Measurements from ENCODE around the gene GNMT.

Gene GNMT

DNA sequence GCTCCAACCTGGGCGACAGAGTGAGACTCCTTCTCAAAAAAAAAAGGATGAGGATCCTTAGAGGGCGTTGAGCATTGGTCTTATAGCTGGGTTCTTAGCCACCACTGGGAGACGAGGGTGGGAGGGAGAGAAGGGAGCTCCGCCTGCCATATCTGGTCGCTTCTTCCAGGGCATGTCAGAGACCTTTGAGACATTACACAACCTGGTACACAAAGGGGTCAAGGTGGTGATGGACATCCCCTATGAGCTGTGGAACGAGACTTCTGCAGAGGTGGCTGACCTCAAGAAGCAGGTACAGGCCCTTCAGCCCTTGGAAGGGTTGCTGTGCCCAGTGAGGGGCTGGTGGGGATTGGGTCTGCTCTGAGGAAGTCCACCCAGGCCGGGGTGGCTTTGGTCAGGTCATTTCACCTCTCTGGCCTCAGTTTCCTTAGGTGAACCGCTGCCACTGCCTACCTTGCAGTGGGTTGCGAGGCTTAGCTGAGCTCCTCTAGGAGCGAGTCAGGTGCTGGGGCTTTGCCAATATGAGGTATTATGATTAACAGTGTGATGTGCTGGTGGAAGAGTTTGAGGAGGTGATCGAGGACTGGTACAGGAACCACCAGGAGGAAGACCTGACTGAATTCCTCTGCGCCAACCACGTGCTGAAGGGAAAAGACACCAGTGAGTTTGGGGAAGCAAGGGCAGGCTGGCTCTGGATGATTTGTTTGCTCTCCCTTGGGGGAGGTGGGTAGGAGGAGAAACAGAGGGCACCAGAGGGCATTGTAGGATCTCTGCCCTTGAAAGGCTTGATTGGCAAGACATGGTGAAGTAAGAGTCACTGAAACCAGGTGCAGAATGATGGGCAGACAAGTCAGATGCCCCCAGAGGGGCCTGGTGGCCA is 22.8 kb upstream of the GNMT start:
- TF ChIP-seq, protein P1, sequence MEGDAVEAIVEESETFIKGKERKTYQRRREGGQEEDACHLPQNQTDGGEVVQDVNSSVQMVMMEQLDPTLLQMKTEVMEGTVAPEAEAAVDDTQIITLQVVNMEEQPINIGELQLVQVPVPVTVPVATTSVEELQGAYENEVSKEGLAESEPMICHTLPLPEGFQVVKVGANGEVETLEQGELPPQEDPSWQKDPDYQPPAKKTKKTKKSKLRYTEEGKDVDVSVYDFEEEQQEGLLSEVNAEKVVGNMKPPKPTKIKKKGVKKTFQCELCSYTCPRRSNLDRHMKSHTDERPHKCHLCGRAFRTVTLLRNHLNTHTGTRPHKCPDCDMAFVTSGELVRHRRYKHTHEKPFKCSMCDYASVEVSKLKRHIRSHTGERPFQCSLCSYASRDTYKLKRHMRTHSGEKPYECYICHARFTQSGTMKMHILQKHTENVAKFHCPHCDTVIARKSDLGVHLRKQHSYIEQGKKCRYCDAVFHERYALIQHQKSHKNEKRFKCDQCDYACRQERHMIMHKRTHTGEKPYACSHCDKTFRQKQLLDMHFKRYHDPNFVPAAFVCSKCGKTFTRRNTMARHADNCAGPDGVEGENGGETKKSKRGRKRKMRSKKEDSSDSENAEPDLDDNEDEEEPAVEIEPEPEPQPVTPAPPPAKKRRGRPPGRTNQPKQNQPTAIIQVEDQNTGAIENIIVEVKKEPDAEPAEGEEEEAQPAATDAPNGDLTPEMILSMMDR (IDR thresholded peaks at IDR 0.05) = no peak

GRCh38 chr6:42938428-42938796 is 22.1 kb upstream of the GNMT start:
- TF ChIP-seq, protein P1 (IDR thresholded peaks at IDR 0.05) = no peak

DNA sequence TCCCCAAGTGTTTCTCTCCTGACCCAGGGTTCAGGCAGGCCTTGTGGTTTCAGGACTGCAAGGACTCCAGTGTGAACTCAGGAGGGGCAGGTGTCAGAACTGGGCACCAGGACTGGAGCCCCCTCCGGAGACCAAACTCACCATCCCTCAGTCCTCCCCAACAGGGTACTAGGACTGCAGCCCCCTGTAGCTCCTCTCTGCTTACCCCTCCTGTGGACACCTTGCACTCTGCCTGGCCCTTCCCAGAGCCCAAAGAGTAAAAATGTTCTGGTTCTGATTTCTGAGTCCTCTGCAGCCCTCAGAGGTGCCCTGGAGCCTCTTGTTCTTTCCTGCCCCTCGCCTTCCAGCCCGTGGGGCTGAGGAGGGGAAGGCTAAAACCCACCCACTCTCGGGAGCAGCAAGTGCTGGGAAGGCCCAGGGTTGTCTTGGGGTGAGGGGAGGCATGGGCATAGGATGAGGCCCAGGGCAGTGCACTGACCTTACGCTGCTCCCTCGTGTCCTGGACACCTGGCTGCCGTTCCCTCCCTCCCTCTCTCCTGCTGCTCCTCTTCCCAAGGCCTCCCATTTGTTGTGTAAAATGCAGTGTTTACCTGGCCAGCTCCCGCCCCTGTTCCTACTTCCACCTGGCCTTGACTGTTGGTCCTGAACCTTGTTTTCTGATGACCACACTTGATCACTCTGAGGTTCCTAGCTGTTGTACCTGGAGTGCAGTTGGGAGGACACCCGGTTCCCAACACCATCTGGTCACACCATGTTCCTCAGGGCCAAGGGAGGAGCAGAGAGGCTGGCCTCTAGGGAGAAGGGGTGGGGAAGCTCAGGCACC is 21.4 kb upstream of the GNMT start:
- TF ChIP-seq, protein P1 (IDR thresholded peaks at IDR 0.05) = no peak

- TF ChIP-seq, protein P1 (IDR thresholded peaks at IDR 0.05) = no peak
Measured at GRCh38 chr6:42939810-42940167, 20.8 kb upstream of the GNMT start.

DNA sequence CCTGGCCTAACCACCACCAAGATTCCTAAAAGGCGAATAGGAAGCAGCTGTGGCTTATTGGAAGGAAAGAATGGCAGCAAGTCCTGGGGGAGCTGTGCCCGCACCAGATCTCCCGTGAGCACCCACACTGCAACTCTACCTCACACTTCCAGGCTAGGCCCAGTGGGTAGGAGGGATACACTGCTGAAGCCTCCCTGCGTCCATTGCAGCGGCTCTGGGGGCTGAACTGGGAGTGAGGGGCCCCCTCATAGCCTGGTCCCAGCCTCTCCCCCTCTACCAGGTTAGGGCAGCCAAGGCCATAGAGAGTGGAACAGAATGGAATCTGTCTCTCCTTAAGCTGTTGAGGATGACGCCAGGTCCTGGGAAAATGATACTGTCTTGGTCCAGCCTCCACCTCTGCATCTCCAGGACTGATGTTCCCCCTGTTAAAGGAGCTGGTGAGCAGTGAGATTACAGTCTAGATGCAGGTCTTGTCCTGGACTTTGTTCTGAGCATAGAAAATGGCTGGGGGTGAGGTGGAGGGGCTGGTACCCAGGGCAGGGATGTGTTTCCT is 20.0 kb upstream of the GNMT start:
- TF ChIP-seq, protein P1 (IDR thresholded peaks at IDR 0.05) = no peak

- TF ChIP-seq, protein P1 (IDR thresholded peaks at IDR 0.05) = no peak
Measured at GRCh38 chr6:42942444-42942843, 18.1 kb upstream of the GNMT start.

DNA sequence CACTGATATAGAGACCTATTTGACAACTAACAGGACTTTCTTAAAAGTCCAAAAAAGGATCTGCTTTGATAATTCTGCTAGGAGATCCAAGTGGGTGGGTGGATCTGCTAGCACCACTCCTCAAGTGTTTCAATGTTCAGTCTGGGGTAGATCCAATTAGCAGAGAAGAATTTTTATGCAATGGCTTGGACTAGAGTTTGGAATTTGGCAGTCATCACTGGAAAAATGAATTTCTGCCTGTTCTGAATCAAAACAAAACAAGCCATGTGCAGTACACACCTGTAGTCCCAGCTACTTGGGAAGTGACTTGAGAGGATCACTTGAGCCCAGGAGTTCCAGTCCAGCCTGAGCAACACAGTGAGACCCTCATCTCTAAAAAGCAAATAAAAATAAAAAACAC is 12.6 kb upstream of the GNMT start:
- TF ChIP-seq, protein P1 (IDR thresholded peaks at IDR 0.05) = no peak
